HEK293 (cell line): ENCODE data around the gene ARHGDIB.

Source experiments
- CTCF ChIA-PET: fragments of 350-600 bp; formaldehyde crosslinking; extraction: SDS; loops from one replicate; lab custom pipeline; 2021; ENCODE audit warnings: antibody characterized with exemption; lab: Yijun Ruan, JAX
- POLR2A ChIA-PET: fragments of 300-600 bp; formaldehyde crosslinking; extraction: SDS; loops from one replicate; lab custom pipeline; 2020; ENCODE audit warnings: antibody characterized with exemption, inconsistent platforms; lab: Yijun Ruan, JAX
- H3K27ac ChIP-seq: fragments of 200-500 bp; sonication (Bioruptor generic); 2 replicates; pipeline ENCODE4 v1.5.1; 2014; ENCODE audit warnings: low read depth, low read length, control low read depth, inconsistent platforms; ENCODE audit errors: extremely low read depth
- H3K36me3 ChIP-seq, 2 experiments: fragments of 200-500 bp in 1 of 2; sonication (Bioruptor generic) in 1 of 2; 1 replicate in 1 of 2; 2 replicates in 1 of 2; pipeline ENCODE4 v1.5.1; 2014 to 2017; ENCODE audit warnings: inconsistent platforms in 2 of 2, low read length in 2 of 2; ENCODE audit not compliant: control insufficient read depth in 2 of 2, insufficient read depth in 1 of 2
- H3K4me1 ChIP-seq: fragments of 200-500 bp; sonication (Bioruptor generic); 2 replicates; pipeline ENCODE4 v1.5.1; 2014; ENCODE audit warnings: mild to moderate bottlenecking, low read length, inconsistent platforms; ENCODE audit not compliant: control insufficient read depth, insufficient read depth
- H3K4me3 ChIP-seq: 2 replicates; pipeline ENCODE4 v1.5.1; 2011; ENCODE audit warnings: low read depth, mild to moderate bottlenecking, control low read depth, low read length, moderate library complexity
- H3K9me3 ChIP-seq: fragments of 200-500 bp; sonication (Bioruptor generic); 2 replicates; pipeline ENCODE4 v1.5.1; 2014; ENCODE audit warnings: low read depth, low read length, inconsistent platforms; ENCODE audit not compliant: control insufficient read depth, insufficient read depth
- HOXC10 ChIP-seq: sonication (generic); formaldehyde crosslinking; IDR thresholded peaks from 2 replicates; pipeline ENCODE4 v1.8.1; 2023; ENCODE audit warnings: mild to moderate bottlenecking, missing genetic modification reagents
- MEIS1 ChIP-seq: sonication (generic); formaldehyde crosslinking; IDR thresholded peaks from 2 replicates; pipeline ENCODE4 v1.8.1; 2022; ENCODE audit warnings: missing genetic modification reagents, mild to moderate bottlenecking, borderline replicate concordance
- REPIN1 ChIP-seq: fragments of 450-650 bp; formaldehyde crosslinking; IDR thresholded peaks from 2 replicates; pipeline ENCODE4 v1.5.1; 2017; ENCODE audit warnings: missing biosample characterization, missing genetic modification characterization, low read depth
- SALL2 ChIP-seq: fragments of 450-650 bp; formaldehyde crosslinking; IDR thresholded peaks from 2 replicates; pipeline ENCODE4 v1.5.0; 2017; ENCODE audit warnings: missing biosample characterization, mild to moderate bottlenecking, missing genetic modification characterization, borderline replicate concordance
- YY1 ChIP-seq: fragments of 450-650 bp; formaldehyde crosslinking; IDR thresholded peaks from 2 replicates; pipeline ENCODE4 v1.5.1; 2018; ENCODE audit warnings: missing biosample characterization, missing genetic modification characterization
- ZBTB8A ChIP-seq: fragments of 450-650 bp; formaldehyde crosslinking; IDR thresholded peaks from 2 replicates; pipeline ENCODE4 v1.5.1; 2016; ENCODE audit warnings: missing biosample characterization, missing genetic modification characterization
- ZNF132 ChIP-seq: fragments of 450-650 bp; formaldehyde crosslinking; IDR thresholded peaks from 2 replicates; pipeline ENCODE4 v1.5.1; 2017; ENCODE audit warnings: missing biosample characterization, missing genetic modification characterization, borderline replicate concordance
- ZNF211 ChIP-seq: fragments of 450-650 bp; formaldehyde crosslinking; IDR thresholded peaks from 2 replicates; pipeline ENCODE4 v1.5.1; 2016; ENCODE audit warnings: low read depth, missing biosample characterization, missing genetic modification characterization
- ZNF302 ChIP-seq: fragments of 450-650 bp; formaldehyde crosslinking; IDR thresholded peaks from 2 replicates; pipeline ENCODE4 v1.5.1; 2016; ENCODE audit warnings: missing biosample characterization, missing genetic modification characterization, low read depth
- ZNF311 ChIP-seq: fragments of 450-650 bp; formaldehyde crosslinking; IDR thresholded peaks from 2 replicates; pipeline ENCODE4 v1.5.1; 2017; ENCODE audit warnings: missing biosample characterization, missing genetic modification characterization, borderline replicate concordance
- ZNF529 ChIP-seq: fragments of 450-650 bp; formaldehyde crosslinking; IDR thresholded peaks from 2 replicates; pipeline ENCODE4 v1.5.1; 2017; ENCODE audit warnings: missing genetic modification characterization, missing biosample characterization; ENCODE audit not compliant: insufficient replicate concordance
- ZNF544 ChIP-seq: fragments of 450-650 bp; formaldehyde crosslinking; IDR thresholded peaks from 2 replicates; pipeline ENCODE4 v1.5.0; 2017; ENCODE audit warnings: missing biosample characterization, missing genetic modification characterization
- ZNF670 ChIP-seq: fragments of 450-650 bp; formaldehyde crosslinking; IDR thresholded peaks from 2 replicates; pipeline ENCODE4 v1.5.1; 2016; ENCODE audit warnings: missing biosample characterization, missing genetic modification characterization, low read depth
- TF ChIP-seq, protein P1 (sequence below): IDR thresholded peaks from 2 replicates; pipeline ENCODE4 v1.6.1; 2011; ENCODE audit warnings: mild to moderate bottlenecking, low read depth, low read length, borderline replicate concordance
- TF ChIP-seq, protein P2 (sequence below): fragments of 450-650 bp; formaldehyde crosslinking; IDR thresholded peaks from 2 replicates; pipeline ENCODE4; 2016; ENCODE audit warnings: missing biosample characterization, missing genetic modification characterization
- TF ChIP-seq, protein P3 (sequence below): fragments of 450-650 bp; formaldehyde crosslinking; IDR thresholded peaks from 2 replicates; pipeline ENCODE4 v1.5.1; 2016; ENCODE audit warnings: missing biosample characterization, missing genetic modification characterization

Gene ARHGDIB

DNA sequence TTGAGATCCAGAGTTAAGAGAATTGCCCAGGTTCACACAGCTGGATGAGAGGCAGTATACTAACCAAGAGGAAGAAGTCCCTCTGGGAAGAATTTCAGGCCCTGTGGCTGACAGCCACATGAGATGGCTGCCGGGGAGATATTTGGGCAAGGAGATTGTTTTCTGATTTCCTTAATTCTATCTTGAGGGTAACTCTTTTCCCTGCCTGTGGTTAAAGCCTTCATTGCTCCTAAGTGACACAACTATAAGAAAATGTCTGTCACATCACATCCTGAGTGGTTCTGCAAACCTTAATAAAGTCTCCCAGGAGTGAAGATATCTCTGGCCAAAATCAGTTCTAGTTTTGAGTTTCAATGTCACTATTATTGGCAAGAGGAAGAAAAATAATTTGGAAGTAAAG is 9.6 kb downstream of the ARHGDIB start (continued):
- TF ChIP-seq, protein P1, sequence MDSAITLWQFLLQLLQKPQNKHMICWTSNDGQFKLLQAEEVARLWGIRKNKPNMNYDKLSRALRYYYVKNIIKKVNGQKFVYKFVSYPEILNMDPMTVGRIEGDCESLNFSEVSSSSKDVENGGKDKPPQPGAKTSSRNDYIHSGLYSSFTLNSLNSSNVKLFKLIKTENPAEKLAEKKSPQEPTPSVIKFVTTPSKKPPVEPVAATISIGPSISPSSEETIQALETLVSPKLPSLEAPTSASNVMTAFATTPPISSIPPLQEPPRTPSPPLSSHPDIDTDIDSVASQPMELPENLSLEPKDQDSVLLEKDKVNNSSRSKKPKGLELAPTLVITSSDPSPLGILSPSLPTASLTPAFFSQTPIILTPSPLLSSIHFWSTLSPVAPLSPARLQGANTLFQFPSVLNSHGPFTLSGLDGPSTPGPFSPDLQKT: no peak
- TF ChIP-seq ZNF544 (tag by site-specific recombination) (no peak), ZBTB8A (tag by site-specific recombination) (no peak)

DNA sequence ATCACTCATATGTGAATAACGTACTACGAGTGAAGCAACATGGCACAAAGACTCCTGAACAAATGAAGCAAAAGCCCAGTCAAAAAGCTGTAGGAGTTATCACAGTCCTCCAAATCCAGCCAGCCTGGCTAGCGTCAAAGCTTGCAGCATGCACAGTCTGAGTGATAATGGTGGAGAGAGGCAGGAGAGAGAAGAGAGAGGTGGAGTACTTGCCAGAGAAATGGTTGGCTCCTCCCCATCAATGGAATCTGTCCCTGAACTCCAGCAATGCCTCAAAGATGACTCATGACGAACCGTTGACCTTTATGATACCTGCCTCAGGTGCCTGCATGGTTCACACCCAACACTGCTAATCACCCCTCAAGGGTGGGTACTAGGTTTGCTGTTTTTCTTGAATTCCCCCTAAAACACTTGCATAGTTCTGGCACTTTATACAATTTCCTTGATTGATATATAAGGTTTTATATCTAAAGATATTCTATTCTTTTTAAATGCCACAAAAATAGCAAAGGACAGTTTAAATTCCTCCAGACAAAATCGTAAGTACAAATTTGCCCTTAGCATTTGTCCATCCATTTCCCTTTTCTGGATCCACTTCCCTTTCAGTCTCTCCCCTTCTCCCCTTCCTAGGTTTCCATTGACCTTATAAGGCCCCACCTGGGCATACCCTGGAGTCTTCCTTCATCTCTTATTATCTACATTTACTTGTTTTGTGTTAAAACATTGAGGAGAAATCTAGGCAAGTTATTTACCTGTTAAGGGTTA is 10.2 kb downstream of the ARHGDIB start:
- no peaks in the 10 kb centered on the region for H3K4me1 ChIP-seq
- ChIA-PET POLR2A (no interaction called here), CTCF (no interaction called here)
- no peaks in the 10 kb centered on the region for H3K36me3 ChIP-seq
- no peak overlapping the region for H3K27ac ChIP-seq
- TF ChIP-seq ZNF211 (tag by site-specific recombination): no peak
- H3K9me3 ChIP-seq: no peaks in the 10 kb centered on the region
- no peak overlapping the region for H3K4me3 ChIP-seq

DNA sequence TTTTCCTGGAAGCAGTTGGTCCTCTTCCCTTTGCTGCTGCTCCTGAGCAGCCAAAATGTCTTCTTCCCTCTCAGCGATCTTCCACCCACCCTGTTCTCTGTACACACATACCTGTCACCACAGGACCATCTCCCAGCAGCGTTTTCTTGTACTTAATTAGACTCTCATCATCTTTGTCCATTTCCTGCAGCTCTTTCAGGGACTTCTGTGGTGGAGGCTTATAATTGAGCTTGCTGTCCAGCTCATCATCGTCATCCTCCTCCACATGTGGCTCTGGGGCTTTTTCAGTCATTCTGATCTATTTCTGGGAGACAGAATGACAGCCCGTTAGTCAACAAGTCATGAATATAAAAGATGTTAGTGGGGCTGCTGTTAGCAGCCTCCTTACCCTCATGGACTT is 11.0 kb downstream of the ARHGDIB start:
- TF ChIP-seq ZNF544 (tag by site-specific recombination): no peak
- no peak for TF ChIP-seq MEIS1 (CRISPR knock-in tag)
- TF ChIP-seq ZNF302: no peak
- TF ChIP-seq, protein P2, sequence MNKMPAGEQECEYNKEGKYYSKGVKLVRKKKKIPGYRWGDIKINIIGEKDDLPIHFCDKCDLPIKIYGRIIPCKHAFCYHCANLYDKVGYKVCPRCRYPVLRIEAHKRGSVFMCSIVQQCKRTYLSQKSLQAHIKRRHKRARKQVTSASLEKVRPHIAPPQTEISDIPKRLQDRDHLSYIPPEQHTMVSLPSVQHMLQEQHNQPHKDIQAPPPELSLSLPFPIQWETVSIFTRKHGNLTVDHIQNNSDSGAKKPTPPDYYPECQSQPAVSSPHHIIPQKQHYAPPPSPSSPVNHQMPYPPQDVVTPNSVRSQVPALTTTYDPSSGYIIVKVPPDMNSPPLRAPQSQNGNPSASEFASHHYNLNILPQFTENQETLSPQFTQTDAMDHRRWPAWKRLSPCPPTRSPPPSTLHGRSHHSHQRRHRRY (tag by site-specific recombination): no peak
- TF ChIP-seq HOXC10 (CRISPR knock-in tag): no peak
- TF ChIP-seq, protein P3, sequence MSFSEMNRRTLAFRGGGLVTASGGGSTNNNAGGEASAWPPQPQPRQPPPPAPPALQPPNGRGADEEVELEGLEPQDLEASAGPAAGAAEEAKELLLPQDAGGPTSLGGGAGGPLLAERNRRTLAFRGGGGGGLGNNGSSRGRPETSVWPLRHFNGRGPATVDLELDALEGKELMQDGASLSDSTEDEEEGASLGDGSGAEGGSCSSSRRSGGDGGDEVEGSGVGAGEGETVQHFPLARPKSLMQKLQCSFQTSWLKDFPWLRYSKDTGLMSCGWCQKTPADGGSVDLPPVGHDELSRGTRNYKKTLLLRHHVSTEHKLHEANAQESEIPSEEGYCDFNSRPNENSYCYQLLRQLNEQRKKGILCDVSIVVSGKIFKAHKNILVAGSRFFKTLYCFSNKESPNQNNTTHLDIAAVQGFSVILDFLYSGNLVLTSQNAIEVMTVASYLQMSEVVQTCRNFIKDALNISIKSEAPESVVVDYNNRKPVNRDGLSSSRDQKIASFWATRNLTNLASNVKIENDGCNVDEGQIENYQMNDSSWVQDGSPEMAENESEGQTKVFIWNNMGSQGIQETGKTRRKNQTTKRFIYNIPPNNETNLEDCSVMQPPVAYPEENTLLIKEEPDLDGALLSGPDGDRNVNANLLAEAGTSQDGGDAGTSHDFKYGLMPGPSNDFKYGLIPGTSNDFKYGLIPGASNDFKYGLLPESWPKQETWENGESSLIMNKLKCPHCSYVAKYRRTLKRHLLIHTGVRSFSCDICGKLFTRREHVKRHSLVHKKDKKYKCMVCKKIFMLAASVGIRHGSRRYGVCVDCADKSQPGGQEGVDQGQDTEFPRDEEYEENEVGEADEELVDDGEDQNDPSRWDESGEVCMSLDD (tag by site-specific recombination): no peak
- TF ChIP-seq ZNF132 (tag by site-specific recombination): no peak
- no peak for TF ChIP-seq SALL2 (tag by site-specific recombination)
- no peak for TF ChIP-seq ZBTB8A (tag by site-specific recombination)
- no peak for TF ChIP-seq ZNF529 (tag by site-specific recombination)
- no peak for TF ChIP-seq REPIN1 (tag by site-specific recombination)
- TF ChIP-seq ZNF670 (tag by site-specific recombination): no peak
- no peak for TF ChIP-seq YY1 (tag by site-specific recombination)
- no peak for TF ChIP-seq ZNF311 (tag by site-specific recombination)
- POLR2A ChIA-PET: no interaction called here
- no peaks in the 10 kb centered on the region for H3K36me3 ChIP-seq
- no peaks in the 10 kb centered on the region for H3K4me1 ChIP-seq
- H3K9me3 ChIP-seq: no peaks in the 10 kb centered on the region
- CTCF ChIA-PET: no interaction called here
- H3K27ac ChIP-seq: no peak overlapping the region
- H3K4me3 ChIP-seq: no peak overlapping the region
